ENCODE data around the gene RIT2.

- no peak for TF ChIP-seq ATF1 (CRISPR knock-in tag; IDR thresholded peaks at IDR 0.05)
- TF ChIP-seq USF2 (CRISPR knock-in tag; IDR thresholded peaks at IDR 0.05), result no peak
- TF ChIP-seq MAX (CRISPR knock-in tag; IDR thresholded peaks at IDR 0.05), result no peak
- TF ChIP-seq CTCF (IDR thresholded peaks at IDR 0.05), result no peak
Observed at GRCh38 chr18:43022874-43023273, 92.6 kb downstream of the RIT2 start.

All from WTC11 (cell line).